DMS79 (cell line): Measurements from ENCODE around the gene GPR37L1.
"Not testable (repeated sequence)": the region's sequence is repeated elsewhere in the genome, so short reads cannot be mapped to it uniquely, and the experiment has no call there.

ENCODE experiments used
- DNase-seq: peaks from one replicate; lab custom pipeline; 2025; lab: John Stamatoyannopoulos, UW

GPR37L1 gene

DNA sequence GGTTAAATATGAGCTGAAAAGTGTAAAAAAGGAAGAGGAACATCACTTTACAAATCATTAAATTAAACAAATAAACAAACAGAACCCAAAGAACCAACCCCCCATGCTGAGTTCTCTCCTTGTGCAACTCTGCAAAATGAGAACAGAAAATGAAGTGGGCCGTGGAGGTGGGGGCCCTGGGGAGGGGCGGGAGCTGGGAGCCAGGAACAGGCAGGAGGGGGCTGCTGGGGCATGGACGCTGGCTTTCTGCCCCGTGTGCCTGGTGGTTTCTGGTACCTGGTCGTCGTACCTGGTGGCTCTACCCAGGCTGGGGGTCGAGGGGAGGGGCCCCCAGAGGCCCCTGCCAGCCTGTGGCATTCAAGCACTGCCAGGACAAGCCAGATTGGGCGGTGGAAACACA lies 10.8 kb downstream of the GPR37L1 start:
- no peak for DNase-seq

GRCh38 chr1:202133989-202134388 lies 11.3 kb downstream of the GPR37L1 start:
- DNase-seq = no peak

GRCh38 chr1:202134645-202135172 lies 12.0 kb downstream of the GPR37L1 start:
- no peak for DNase-seq

- peak; percentile 28 for DNase-seq
Observed at GRCh38 chr1:202135221-202135721, 12.6 kb downstream of the GPR37L1 start.

DNA sequence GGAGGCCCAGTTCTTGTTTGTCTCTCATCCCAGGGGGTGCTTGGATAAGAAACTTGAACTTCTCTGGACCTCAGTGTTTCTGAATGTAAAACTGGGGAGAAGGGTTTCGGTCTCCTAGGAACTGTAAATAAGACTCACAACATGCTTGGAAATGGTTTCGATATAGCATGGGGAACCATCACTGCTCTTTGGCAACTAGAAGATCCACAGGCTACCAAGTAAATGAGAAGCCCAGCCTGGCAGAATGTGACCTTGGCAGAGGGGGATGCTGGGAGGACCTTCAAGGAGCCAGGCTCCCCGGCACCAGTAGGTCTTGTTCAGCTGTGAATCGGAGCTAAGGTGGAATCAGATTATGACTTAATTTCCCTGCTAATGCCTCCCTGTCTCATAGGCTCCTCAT lies 18.1 kb downstream of the GPR37L1 start:
- DNase-seq = no peak

GRCh38 chr1:202141468-202141867 lies 18.8 kb downstream of the GPR37L1 start:
- DNase-seq = not testable (repeated sequence)

DNA sequence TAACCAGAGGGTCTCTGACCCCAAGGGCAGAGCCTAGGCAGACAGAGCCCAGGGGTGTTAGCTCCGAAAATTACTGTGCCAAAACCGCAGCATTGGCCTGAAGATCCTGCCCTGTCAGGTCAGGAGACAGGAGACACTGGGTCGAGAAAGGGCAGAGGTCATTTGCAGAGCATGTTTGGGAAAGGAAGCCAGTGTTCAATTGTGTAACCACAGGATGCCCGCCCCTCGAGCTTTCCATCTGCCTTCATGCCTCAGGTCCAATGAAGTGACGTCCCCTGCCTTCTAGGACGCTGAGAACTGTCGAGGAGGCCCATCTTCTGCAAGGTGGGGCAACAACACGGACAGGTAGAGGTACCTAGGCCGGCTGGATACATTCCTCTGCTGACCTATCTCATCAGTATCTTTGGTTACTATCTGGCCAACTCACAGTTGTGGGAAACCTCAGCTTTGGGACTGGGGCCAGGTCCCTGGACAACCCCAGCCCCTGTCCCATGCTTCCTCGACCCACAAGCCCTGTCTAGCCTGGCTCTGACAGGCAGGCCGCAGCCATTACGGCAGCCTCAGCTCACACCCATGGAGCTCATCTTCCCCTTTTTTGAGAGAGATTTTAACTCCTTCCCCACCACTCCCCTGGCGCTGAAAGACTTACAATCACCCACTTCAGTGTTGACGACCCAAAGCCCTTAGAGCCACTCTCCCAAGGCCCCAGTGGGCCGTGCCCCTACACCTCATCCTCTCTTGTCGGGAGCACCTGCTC lies 20.5 kb downstream of the GPR37L1 start:
- DNase-seq = peak; percentile 25

DNA sequence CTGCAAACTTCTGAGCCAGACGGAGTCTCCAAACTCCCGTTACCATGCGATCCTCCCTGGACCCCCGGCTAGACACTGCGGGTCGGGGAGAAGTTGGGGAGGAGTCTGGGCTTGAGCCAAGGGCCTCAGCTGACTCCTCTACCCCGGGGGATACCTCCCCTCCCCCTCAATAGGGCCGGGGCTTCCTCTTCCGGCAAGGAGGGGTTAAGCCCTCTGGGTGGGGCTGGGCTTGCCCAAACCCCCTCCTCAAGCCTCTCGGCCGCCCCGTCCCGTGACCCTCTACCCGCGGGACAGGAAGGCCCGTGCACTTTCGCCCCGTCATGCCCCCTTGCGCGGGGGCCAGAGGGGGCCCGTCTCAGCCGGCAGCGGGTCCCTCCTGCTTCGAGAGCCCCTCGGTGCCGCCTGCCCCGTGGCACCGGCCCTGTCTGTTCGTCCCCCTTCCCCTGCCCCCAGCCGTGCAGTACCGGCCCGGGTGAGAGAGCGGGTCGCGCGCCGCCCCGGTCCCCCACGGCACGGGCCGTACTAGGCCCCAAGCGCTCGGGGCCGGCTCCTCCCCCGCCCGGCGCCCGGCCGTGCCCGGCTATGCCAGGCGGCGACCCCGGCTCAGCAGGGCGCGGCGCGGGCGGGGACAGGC lies 21.2 kb downstream of the GPR37L1 start:
- DNase-seq = no peak

- peak; percentile 45 for DNase-seq
Observed at GRCh38 chr1:202144402-202145067, 21.8 kb downstream of the GPR37L1 start, which contains the start of gene ARL8A. Gene ARL8A, minus strand, starts transcription at chr1:202144737. Its CDS starts 165 bp downstream, at chr1:202144572.

DNA sequence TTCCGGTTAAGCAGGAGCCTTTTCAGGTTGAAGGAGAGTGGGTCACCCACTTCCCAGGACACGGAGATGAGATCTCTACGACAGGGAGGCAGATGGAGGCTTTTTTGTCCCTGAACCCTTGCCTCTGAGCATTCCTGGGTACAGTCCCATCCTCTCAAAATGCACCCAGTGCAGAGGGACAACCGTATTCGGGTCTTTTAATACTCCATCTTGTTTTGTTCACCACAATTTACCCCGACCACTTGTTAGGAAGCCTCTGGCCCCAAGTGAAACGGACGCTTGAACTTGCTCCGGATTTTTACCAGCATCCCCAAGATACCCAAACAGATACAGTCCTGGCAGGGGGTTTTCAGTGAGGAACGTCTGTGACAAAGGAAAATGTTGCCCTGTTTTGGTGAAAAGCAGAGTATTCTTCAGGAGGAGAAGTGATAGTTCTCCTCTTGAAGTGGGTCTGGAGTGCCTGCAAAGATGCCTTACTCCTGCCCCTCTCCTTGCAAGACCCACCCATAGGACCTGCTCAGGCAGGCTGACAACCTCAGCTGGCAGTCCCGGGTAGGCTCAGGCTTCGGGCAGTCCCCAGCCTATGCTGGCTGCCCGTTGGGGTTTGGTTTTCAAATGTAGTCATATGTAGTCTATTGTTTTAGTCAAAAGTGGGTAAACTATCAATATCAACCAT lies 22.5 kb downstream of the GPR37L1 start:
- no peak for DNase-seq

- DNase-seq = not testable (repeated sequence)
Observed at GRCh38 chr1:202145744-202146140, 23.0 kb downstream of the GPR37L1 start.

DNA sequence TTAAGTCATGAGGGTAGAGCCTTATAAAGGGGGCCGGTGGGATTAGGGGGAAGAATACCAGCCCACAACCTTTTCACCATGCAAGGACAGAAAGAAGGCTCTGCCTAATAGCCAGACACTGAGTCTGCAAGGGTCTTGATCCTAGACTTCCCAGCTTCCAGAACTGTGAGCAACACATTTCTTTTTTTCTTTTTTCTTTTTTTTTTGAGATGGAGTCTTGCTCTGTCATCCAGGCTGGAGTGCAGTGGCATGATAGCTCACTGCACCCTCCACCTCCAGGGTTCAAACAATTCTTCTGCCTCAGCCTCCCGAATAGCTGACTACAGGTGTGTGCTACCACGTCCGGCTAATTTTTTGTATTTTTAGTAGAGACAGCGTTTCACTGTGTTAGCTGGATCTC lies 23.6 kb downstream of the GPR37L1 start:
- DNase-seq = no peak

DNA sequence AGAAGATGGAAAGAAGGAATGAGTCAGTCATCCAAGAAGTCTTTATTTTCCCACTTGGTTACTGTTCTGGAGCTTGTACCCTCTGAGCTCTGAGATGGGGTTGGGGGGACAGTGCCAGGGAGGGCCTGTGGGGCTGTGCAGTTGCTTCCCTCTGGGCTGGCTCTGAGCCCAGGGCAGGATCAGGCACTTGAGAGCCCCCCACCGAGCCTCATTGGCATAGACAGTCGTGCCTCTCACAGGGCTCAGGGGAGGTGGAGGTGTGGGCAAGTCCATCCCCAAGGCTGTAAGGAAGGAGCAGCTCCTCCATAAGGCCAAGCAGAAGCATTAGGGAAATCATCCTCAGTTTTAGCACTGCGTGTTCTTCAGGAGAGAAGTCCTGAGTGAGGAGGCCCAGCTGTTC lies 24.3 kb downstream of the GPR37L1 start:
- no peak for DNase-seq

- no peak for DNase-seq
Observed at GRCh38 chr1:202148391-202148790, 25.7 kb downstream of the GPR37L1 start.

- DNase-seq = no peak
Observed at GRCh38 chr1:202149566-202149965, 26.8 kb downstream of the GPR37L1 start.

- DNase-seq = no peak
Observed at GRCh38 chr1:202150187-202150586, 27.5 kb downstream of the GPR37L1 start.

- DNase-seq = no peak
Observed at GRCh38 chr1:202150602-202151001, 27.9 kb downstream of the GPR37L1 start.

GRCh38 chr1:202151045-202151444 lies 28.3 kb downstream of the GPR37L1 start:
- no peak for DNase-seq

- no peak for DNase-seq
Observed at GRCh38 chr1:202152399-202152798, 29.7 kb downstream of the GPR37L1 start.

DNA sequence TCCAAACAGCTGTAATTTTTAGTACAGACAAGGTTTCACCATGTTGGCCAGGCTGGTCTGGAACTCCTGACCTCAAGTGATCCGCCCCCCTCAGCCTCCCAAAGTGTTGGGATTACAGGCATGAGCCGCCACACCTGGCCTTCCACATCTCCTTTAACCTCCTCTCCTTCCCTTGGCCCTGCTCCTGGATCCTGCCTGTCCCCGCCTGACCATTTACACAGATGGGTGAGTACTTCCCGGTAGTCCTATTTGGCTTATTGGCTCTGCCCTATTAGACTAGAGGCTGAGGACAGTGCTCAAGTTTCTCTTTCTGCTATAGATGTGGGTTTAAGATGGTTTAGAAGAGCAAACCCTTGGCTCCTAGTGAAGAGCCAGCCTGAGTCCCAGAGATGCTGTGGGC lies 30.6 kb downstream of the GPR37L1 start:
- DNase-seq = no peak

DNA sequence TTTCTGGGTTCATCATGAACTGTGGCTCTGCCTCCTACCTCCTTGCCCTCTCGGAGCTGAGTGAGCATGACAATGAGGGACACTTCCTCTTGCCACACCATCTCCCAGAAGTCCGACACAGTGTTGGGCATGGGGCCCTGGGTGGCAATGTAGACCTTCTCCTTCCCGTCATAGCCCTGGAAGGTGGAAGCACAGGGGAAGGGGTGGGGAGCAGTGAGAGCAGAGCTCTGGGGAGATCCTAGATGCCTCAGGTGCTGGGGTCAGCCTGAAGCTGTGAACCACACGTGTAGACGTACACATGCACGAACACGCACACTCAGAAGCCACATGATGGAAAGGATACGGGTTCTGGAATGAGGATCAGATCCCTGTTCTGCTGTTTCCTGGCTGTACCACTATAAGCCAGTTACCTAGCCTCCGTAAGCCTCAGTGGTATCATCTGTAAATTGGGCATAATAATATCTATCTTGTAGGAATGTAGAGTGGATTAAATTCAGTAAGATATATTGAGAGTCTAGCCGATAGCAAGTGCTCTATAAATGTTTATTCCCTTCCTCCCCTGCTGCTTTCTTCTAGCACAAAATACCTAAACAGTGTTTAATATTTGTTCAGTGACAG lies 31.5 kb downstream of the GPR37L1 start:
- no peak for DNase-seq
